GM18511 (cell line): ENCODE measurements around the gene DIAPH2.
A peak's percentile ranks its signal among the peaks of the same experiment; 100 is the strongest.

Experiments
- ATAC-seq: cut with Tn5 transposase; IDR thresholded peaks from one replicate; pipeline ENCODE4 v1.9.1; 2021; ENCODE audit warnings: mild to moderate bottlenecking, moderate library complexity; ENCODE audit not compliant: unreplicated experiment

Gene DIAPH2

DNA sequence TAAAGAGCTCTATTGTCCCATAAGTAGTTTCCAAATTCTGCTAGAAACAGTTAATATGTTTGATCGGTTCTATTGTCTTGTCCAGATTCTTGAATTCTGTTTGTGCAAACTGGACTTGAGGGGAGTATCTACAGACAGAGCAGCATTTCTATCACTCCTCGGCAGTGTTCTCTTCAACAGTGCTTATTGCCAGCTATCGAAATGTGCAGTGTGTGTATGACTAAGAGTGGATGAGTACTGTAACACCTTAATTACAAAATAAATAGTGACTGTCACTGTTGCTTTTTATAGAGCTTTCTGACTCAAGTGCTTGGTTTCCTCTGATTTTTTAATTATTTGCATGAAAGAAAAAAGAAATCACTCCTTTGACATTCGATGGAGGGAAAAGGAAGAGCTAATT, 473.6 kb downstream of the DIAPH2 start:
- ATAC-seq, result no peak

DNA sequence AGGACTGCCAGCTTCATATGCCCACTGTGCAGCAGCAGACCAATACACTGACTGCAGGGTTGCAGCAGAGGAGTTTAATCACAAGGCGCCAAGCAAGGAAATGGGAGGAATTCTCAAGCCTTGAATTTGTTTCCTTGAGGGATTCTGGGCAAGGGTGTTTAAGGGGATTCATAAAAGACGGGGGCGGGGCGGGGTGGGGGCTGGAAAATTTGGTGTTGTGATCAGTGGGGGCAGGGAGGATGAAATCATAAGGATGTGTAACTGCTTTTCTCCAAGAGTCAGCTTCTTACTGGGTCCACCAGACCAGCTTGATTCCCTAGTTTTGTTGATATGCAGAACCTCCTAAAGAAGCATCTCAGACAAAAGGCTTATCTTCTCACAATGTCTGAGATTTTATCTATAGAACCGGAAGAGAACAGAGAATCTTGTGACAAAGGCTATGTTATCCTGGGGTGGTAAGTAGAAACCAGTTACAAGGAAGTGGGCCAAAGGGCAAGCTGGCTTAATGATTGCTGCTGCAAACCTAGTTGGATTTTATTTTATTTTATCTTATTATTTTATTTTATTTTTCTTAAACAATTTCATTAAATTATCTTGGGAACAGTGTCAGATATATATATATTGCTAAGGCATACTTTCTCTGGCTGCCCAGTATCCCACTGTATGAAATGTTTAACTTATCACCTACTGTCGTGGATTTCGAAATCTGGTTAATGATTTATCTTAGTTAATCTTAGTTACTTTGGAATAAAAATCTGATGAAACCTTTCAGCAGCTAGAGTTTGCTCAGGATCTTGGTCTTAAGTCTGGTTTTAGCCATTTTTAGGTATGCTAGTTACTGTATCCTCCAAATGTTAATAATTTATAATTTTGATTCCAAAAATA, 475.5 kb downstream of the DIAPH2 start:
- ATAC-seq, result peak; percentile 61

DNA sequence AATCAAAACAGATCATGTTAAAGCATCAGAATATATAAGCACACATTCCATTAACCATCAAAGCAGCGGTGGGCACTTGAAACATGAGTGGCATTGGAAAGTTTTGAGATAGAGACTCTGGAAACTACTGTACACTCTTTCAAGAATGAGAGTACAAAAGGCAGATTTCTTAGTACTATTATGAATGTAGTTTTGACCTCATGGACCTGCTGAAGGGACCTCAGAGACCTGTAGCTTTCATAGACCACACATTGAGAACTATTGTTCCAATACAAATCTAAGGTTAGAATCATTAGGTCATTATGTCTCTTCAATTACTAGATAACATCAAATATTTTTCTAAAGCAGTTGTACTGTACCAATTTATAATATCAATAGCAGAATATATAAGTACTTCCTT, 482.7 kb downstream of the DIAPH2 start:
- ATAC-seq, result no peak

DNA sequence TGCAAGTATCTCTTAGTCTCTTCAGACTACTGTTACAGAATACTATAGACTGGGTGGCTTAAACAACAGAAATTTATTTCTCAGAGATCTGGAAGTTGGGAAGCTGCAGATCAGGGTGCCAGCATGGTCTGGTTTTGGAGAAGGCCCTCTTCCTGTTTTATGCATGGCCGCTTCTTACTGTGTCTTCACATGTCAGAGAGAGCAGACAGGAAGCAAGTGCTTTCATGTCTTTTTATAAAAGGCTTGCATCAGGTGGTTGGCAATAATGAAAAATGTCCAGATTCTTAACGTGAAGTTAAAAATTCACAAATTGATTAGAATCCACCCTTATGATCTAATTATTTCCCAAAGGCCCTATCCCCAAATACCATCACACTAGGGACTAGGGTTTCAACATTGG, 484.0 kb downstream of the DIAPH2 start:
- peak; percentile 84 for ATAC-seq

DNA sequence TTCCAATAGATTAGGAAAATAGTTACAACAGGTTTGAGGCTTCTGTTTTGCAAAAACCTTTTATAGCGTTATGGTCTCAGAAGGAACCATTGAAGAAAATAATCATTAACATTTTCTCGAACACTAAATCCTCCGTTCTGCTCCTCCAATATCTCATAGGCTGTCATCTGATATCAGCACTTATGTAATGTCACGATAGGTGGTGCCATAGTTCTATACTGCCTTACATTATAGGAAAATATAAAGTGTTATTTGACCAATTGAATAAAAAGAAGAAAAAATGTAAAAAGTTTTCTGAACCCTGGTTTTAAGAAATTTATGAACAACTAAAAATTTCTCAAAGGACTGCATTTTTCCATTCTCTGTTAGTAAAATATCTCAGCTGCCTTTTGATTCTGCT, 490.5 kb downstream of the DIAPH2 start:
- ATAC-seq, result no peak

DNA sequence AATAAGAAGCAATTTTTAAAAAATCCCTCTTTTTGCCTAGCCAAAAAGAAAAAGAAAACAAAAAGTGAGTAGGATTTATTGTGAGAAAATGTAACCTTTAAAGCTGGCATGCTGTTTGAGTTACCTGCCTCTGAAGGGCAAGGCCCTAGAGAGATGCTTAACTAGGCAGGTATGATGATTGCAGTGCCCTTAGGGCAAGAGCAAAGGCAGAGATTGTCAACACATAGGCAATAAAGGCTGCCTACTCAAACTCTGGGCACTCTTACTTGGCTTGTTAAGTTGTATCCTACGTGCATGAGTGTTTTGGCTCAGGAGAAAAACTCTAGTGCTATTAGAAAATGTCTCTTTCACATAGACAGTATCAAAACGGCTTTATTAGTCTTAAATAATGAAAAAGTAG, 505.0 kb downstream of the DIAPH2 start:
- ATAC-seq, result no peak

DNA sequence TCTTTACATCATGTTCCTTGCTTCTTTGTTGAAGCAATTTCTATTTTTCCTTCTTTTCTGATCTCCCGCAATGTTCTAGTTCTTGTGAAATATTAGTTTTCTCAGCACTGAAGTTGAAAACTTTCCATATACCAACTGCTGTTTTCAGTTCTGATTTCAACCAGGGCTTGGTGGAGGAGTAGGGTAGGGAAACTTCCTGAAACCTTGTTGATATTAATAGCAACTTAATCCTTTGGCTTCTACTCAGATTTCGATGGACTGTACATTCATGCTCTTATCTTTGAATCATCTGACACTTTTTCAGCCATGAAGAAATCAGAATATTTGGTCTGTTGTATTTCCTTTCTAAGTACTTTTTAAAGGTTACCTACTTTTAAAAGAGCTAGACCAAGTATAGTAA, 514.9 kb downstream of the DIAPH2 start:
- no peak for ATAC-seq

DNA sequence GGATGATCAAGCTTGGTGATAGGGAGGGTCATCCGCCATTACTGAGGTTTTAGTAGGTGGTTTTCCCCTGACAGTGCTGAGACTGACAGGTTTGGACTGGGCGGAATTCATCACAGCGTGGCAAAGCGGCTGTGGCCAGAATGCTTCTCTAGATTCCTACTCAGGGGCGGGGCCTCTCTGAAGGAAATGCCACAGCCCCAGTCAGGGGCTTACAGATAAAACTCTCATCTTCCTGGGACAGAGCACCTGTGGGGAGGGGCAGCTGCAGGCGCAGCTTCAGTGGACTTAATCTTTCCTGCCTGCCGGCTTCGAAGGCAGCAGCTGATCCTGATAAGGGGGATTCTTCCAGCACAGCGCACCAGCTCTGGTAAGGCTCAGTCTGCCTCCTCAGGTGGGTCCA, 515.8 kb downstream of the DIAPH2 start:
- no peak for ATAC-seq

DNA sequence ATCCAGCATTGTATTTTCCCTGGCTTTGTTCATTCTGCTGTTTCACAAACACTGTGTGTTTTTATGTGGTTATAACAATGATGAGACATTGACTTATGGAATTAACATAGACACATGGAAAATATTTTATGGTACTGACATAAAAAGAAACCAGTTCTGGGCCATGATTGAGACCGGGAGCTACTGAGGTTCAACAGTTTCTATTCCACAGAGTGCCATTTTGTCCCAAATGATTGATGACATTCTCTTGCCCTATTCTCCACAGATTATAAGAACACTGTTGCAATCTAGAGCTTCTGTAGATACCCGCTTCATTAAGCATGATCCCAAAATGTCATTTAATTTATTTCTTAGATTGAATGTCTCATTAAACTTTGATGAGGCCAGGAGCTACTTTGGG, 525.9 kb downstream of the DIAPH2 start:
- no peak for ATAC-seq

DNA sequence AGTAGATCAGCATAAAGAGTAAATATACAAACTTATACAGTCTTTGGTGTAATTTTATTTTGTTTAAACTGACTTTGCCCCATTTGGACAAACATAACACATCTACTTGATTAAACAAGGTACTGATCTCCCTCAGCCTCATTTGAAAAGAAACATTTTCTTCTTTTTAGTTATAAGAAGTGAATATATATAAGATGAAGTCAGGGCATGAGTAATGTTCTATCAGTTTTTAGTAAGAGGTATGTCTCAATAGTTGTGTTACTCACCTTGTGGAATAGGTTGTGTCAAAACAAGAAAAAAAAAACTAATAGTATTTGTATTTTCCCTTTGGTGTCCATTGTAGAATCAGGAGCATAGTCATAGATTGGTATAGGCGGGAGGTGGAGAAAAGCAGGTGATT, 526.4 kb downstream of the DIAPH2 start:
- ATAC-seq, result no peak

DNA sequence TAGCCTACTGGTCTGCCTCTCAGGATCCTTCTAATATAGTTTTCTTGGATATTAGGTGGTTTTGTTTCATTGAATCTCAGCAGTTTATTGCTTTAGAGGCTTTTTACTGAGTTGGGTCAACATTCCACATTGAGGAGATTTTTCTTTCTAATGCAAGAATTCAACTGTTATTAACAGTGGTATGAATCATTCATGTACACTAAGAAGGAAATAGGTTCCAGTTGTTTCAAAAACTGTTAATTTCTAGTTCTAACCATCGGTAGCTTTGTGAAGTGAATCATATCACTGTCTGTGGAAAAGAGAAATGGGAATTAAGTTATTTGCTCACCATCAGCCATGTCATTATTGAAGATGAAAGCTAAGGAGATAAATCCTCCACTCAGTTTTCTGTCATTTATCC, 530.5 kb downstream of the DIAPH2 start:
- no peak for ATAC-seq

DNA sequence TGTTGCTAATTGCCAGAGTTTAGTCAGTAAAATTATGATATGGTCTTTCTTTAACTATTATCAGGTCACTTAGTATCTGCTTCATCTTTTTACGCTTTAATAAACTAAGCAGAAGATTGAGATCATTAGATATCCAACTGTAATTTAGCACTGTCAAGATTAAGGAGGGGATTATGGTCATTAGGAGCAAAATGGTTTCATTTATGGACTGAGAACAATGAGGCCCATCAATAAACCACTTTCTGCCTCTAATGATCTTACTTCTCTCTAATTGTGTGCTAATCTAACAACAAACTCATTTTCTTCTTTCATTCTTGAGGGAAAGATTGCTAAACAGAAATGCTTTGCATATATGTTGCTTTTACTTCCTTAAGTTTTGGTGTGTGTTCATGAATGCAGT, 539.5 kb downstream of the DIAPH2 start:
- ATAC-seq, result no peak

DNA sequence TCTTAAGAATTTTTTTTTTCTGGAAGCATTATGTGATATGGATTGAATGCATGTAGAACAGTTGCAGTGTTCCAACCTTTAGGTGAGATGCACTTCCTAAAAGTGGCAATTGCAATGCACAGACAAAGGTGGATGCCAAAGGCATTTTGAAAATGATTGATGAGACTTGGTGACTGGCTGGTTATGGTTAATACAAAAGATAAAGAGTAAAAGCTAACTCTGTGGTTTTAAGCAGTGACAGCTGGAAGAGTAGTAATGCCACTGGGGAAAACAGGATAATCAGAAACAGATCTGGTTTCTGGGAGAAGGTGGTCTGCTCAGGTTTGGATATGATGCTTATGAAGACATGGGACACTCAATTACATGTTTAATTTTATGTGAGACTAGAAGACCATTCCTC, 544.7 kb downstream of the DIAPH2 start:
- ATAC-seq, result no peak

DNA sequence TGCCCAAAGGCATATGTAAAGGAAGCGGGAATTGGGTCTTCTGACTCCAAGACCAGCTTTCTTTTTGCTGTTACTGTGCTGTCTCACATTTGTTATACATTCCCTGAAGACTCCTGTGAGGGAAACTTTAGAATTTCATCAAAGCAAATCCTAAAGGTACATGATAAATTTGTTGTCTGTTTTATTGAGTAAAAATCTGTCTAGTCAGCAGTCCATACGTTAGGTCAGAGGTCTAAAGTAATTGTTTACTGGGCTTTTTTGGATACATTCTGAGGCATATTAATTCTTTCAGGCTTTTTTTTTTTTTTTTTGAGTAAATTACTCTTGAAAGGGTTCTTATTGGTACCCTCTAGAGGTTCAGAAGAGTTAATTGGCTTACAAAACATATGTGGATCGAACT, 546.3 kb downstream of the DIAPH2 start:
- no peak for ATAC-seq

DNA sequence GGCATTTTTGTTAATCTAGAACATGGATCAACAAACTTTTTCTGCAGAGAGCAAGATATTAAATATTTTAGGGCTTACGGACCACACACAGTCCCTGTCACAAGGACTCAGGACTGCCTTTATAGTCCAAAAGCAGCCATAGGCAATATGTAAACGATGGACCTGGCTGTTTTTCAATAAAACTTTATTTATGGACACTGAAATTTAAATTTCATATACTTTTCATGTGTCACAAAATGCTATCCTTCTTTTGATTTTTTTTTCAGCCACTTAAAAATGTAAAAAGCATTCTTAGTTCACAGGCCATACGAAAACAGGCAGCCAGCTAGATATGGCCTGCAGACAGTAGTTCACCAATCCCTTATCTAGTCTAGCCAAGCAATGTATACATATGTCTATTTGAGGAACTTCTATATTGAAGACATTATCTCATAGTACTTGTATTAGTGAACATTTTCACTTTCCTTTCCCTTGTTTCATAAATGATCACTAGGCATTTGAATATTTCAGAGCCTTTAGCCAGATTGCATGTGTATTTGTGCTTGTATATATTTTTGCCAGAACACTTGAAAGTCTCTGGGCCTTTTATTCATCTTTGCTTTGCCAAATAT, 549.9 kb downstream of the DIAPH2 start:
- ATAC-seq, result peak; percentile 100

DNA sequence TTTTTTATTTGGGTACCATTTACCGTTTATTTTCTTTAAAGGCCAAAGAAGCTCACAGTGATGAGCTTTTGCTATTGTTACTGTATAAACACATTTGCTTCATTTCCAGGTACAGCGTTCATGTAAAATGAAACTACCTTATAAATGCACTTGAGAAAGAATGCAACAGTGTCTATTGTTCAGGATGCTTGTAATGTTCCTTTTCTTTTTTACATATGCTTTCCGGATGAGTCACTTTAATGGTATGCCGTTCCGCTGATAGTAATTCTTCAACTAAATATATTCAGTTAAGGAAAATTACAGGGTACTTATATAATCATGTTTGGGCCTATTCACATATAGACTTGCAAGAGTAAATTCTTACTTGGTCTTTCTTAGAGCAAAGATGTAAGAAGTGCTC, 554.0 kb downstream of the DIAPH2 start:
- no peak for ATAC-seq

DNA sequence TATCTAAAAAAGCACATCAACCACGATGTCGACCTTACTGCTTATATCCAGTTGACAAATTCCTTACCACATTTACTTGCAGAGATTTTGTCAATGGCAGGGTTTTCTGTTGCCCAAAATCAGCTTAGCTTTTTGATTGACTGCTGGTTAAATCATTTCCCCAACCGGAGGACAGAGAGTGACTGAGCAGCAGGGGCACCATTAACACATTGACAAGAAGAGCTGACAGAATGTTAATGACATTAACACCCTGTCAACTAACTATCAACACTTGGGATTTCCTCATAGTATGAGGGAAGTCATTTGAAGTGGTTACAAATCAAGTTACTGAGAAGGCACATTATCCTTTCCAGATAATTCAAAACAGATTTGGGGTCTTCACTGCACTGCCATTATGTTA, 567.5 kb downstream of the DIAPH2 start:
- ATAC-seq, result no peak

DNA sequence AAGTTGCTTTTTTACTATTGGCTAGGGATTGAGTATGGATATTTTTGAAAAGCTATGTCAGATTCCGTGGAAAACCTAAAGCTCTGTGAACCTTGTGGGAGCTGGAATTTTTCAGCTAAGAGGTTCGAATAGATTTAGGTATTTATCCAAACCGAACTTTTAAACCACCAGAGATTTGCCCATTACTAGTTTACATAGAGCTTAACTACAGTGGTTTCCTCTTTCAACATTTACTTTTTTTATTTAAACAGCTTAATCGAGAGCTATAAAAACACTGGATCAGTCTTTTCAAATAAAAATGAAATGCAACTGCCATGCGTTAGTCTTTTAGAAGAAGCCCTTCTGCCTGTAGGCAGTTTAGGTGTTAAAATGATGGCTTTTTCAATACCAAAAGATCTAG, 576.0 kb downstream of the DIAPH2 start:
- no peak for ATAC-seq

DNA sequence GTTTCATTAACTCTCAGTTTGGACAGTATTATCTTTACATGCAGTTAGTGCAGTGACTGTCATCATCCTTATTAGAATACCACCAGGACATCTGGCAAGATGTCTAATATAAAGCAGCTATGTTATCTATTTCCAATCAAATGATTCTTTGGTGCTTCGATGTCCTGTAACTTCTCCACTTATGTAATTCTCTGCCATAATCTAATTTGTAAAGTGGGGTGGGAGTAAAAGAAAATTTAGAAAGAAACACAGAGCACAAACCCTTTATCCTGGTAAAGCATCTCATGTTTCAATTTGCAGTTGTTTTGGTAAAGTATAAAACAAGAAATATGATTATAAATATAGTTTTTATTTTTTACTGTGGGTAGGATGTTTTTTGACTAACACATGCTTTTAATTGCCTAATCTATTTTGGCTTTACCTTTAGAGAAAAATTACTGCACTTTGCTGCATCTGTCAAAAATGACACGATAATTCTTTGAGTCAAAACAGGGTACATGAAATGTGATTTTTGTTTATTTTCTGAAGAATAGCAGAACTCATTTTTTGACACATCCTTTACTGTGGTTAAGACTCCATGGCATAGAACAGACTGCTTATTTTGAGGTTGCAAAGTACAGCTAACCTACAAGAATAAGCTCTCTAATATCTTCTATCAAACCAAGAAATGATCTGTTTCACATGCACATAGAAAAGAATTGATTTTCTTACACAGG, 581.9 kb downstream of the DIAPH2 start:
- no peak for ATAC-seq

DNA sequence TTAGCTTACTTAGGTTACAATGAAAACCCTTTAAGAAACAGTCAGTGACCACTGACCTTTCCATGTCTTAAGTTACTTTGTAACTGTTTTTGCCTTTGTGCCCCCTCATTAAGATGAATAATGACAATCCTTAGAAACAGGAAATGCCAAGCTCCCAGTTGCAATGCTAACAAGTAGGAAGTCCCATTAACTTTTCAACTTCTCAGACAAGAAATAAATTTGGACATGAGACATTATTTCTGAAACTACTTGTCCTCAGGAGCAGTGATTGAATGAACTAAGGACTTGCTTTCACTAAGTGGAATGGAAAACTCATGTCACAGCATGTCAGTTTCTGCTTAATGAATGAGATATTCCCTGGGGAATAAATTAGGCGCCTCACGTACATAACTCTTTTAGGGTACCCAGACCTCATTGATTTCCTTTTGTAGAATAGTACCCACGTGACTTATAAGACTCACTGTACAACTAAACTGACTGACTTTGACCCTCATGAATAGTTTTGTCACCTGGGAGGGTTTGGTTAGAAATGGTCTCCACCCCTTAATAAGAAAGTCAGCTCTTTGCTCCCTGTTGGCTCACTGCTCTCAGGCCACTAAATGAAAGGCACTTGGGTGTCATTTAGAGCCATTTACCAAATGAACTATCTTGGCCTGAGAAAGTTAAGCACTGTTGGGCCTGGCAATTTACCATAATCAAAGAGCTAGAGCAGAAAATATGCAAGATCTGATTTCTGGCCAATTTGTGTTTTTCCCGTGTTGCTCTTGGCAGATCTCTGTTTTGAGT, 582.9 kb downstream of the DIAPH2 start:
- no peak for ATAC-seq

DNA sequence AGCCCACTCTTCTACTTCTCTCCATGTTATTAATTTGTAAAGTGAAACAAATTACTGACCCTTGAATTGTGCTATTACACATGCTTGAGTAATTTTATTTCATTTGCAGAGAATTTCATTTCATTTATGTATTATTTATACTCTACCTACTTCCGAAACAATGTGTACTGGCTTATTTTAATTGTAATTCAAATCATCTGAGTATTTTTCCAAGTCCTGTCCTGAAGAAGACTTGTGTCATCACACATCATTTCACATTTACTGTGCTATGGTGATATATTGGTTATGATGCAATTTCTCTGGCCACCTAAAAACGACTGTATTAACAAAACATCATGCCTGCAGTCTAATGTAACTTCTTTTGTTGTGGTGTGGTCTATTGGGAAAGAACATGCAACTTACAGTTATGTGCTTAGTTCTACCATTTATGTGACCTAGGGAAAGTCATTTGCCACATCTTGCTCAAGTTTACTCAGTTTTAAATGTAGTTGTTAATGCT, 583.6 kb downstream of the DIAPH2 start:
- ATAC-seq, result no peak
